SK-N-SH (cell line): Measurements from ENCODE around the gene GUCY1A2. TPM values are rescaled to one million over a fixed set of nuclear protein-coding genes. Genes with fewer than 3 reads are reported as not detected.

Experiments used
- CTCF ChIA-PET: fragments of 300-600, 350-600 bp; formaldehyde crosslinking; extraction: SDS; loops from one replicate; lab custom pipeline; 2021; lab: Yijun Ruan, JAX
- POLR2A ChIA-PET: fragments of 350-600 bp; sonication (Branson Sonifier 250); formaldehyde crosslinking; extraction: SDS; loops from one replicate; lab custom pipeline; 2020; ENCODE audit warnings: antibody characterized with exemption, inconsistent platforms; lab: Yijun Ruan, JAX
- DNase-seq: peaks from one replicate; pipeline ENCODE4 v3.0.0; 2012
- H2AFZ ChIP-seq: fragments of 200-600 bp; sonication (generic); 2 replicates; pipeline ENCODE4 v1.8.1; 2016; ENCODE audit warnings: antibody characterized with exemption, mild to moderate bottlenecking, low read depth
- H3F3A ChIP-seq: fragments of 200-600 bp; sonication (generic); replicated peaks from 2 replicates; pipeline ENCODE3; 2016; ENCODE audit warnings: antibody characterized with exemption, mild to moderate bottlenecking; ENCODE audit not compliant: insufficient read depth
- H3K27ac ChIP-seq, 2 experiments: fragments of 200-500 bp in 1 of 2; fragments of 200-600 bp in 1 of 2; sonication (Bioruptor generic) in 1 of 2; sonication (generic), shearing (Covaris generic) in 1 of 2; 2 replicates each; pipeline versions ENCODE4 v1.5.1 to v1.6.1; 2014 to 2016; ENCODE audit warnings: low read depth in 2 of 2, inconsistent platforms in 1 of 2, low read length in 1 of 2, mild to moderate bottlenecking in 1 of 2, mixed read lengths in 1 of 2
- H3K27me3 ChIP-seq: fragments of 200-600 bp; sonication (generic), shearing (Covaris generic); 2 replicates; pipeline ENCODE4 v1.6.1; 2016; ENCODE audit warnings: mixed run types; ENCODE audit not compliant: insufficient read depth
- H3K36me3 ChIP-seq, 2 experiments: fragments of 200-500 bp in 1 of 2; fragments of 200-600 bp in 1 of 2; sonication (Bioruptor generic) in 1 of 2; sonication (generic) in 1 of 2; replicated peaks in 1 of 2; 2 replicates each; pipeline versions ENCODE3 to v1.5.1; 2014 to 2016; ENCODE audit warnings: low read length in 1 of 2, mild to moderate bottlenecking in 1 of 2; ENCODE audit not compliant: insufficient read depth in 2 of 2, control insufficient read depth in 1 of 2
- H3K4me1 ChIP-seq, 2 experiments: fragments of 200-500 bp in 1 of 2; fragments of 200-600 bp in 1 of 2; sonication (Bioruptor generic) in 1 of 2; sonication (generic), shearing (Covaris generic) in 1 of 2; 2 replicates each; pipeline versions ENCODE4 v1.5.1 to v1.6.1; 2014 to 2016; ENCODE audit warnings: low read depth in 1 of 2, low read length in 1 of 2, mixed run types in 1 of 2; ENCODE audit not compliant: insufficient read depth in 2 of 2, control insufficient read depth in 1 of 2
- H3K4me2 ChIP-seq: fragments of 200-600 bp; sonication (generic), shearing (Covaris generic); 2 replicates; pipeline ENCODE4 v1.6.1; 2017; ENCODE audit warnings: mixed run types
- H3K4me3 ChIP-seq, 2 experiments: fragments of 200-500 bp in 1 of 2; fragments of 200-600 bp in 1 of 2; sonication (Bioruptor generic) in 1 of 2; sonication (generic), shearing (Covaris generic) in 1 of 2; 2 replicates each; pipeline versions ENCODE4 v1.5.1 to v1.8.1; 2014 to 2016; ENCODE audit warnings: low read depth in 2 of 2, inconsistent platforms in 1 of 2, low read length in 1 of 2, mild to moderate bottlenecking in 1 of 2, mixed read lengths in 1 of 2, moderate library complexity in 1 of 2
- H3K79me2 ChIP-seq: fragments of 200-600 bp; sonication (generic); 2 replicates; pipeline ENCODE4 v1.8.1; 2017; ENCODE audit warnings: mild to moderate bottlenecking; ENCODE audit not compliant: insufficient read depth
- H3K9ac ChIP-seq: fragments of 200-600 bp; sonication (generic); 2 replicates; pipeline ENCODE4 v1.6.1; 2017; ENCODE audit warnings: mixed run types
- H3K9me2 ChIP-seq: fragments of 200-600 bp; sonication (generic); 2 replicates; pipeline ENCODE4 v1.6.1; 2017; ENCODE audit warnings: mixed run types
- H3K9me3 ChIP-seq: fragments of 200-600 bp; sonication (generic); 2 replicates; pipeline ENCODE4 v1.6.1; 2017; ENCODE audit warnings: mixed run types, mild to moderate bottlenecking, moderate library complexity
- H4K20me1 ChIP-seq: fragments of 200-600 bp; sonication (generic); 2 replicates; pipeline ENCODE4 v1.6.1; 2017; ENCODE audit warnings: mild to moderate bottlenecking, mixed run types; ENCODE audit not compliant: insufficient read depth
- EZH2phosphoT487 ChIP-seq: fragments of 200-600 bp; sonication (generic); IDR thresholded peaks from 2 replicates; pipeline ENCODE4 v1.6.1; 2017; ENCODE audit warnings: low read depth, mixed run types, mild to moderate bottlenecking, antibody characterized with exemption, moderate library complexity, borderline replicate concordance
- GATA2 ChIP-seq: sonication (generic); formaldehyde crosslinking; IDR thresholded peaks from 2 replicates; pipeline ENCODE4 v1.5.0; 2020; ENCODE audit warnings: mild to moderate bottlenecking, missing genetic modification reagents
- MAX ChIP-seq: IDR thresholded peaks from 2 replicates; pipeline ENCODE4 v1.4.0; 2012; ENCODE audit warnings: low read depth
- MEF2A ChIP-seq: IDR thresholded peaks from 2 replicates; pipeline ENCODE4 v1.4.0; 2012; ENCODE audit warnings: low read depth, borderline replicate concordance
- NRF1 ChIP-seq: IDR thresholded peaks from 2 replicates; pipeline ENCODE4 v1.6.1; 2012; ENCODE audit warnings: low read depth, mild to moderate bottlenecking, low read length
- RCOR1 ChIP-seq: fragments of 150-350 bp; IDR thresholded peaks from 2 replicates; pipeline ENCODE4 v1.6.1; 2017; ENCODE audit warnings: antibody characterized with exemption, low read length
- REST ChIP-seq: IDR thresholded peaks from 2 replicates; pipeline ENCODE4 v1.6.1; 2012; ENCODE audit warnings: mild to moderate bottlenecking, low read depth, low read length, moderate library complexity
- SIN3A ChIP-seq: IDR thresholded peaks from 2 replicates; pipeline ENCODE4 v1.6.1; 2012; ENCODE audit warnings: low read depth, mild to moderate bottlenecking, low read length, moderate library complexity, borderline replicate concordance
- SMC3 ChIP-seq: IDR thresholded peaks from 2 replicates; pipeline ENCODE4 v1.6.1; 2012; ENCODE audit warnings: low read depth, low read length, improper control_type of control experiment
- TCF12 ChIP-seq: IDR thresholded peaks from 2 replicates; pipeline ENCODE4 v1.4.0; 2012
- USF1 ChIP-seq: IDR thresholded peaks from 2 replicates; pipeline ENCODE4 v1.4.0; 2012; ENCODE audit warnings: low read depth, borderline replicate concordance
- WGBS: methylation state at CpG from one replicate; pipeline ENCODE4 v1.1.6; 2017; ENCODE audit warnings: low lambda C conversion rate; 5-methylcytosine and 5-hydroxymethylcytosine counted together
- polyA plus RNA-seq, 3 experiments: library from polyadenylated mRNA; depleted of rRNA; stranded (reverse); fragments of >200 nt; gene quantifications; 2 replicates each; pipeline ENCODE4 v1.2.3, GENCODE V29; 2012

The GUCY1A2 gene
- polyA plus RNA-seq, 1 of the 3 experiments (the other 2 are of a cell fraction), result 0.26 TPM

GRCh38 chr11:107018902-107019493, 722 bp upstream of the GUCY1A2 start:
- ChIA-PET POLR2A (no interaction called here), CTCF (interaction anchor here (0.6 to 1.7 kb wide), 2 partner anchors 15 to 863 kb away, joined by 3 to 4 read pairs; no protein-coding TSS in a partner anchor)
- Histone ChIP-seq H3K4me2 (peak overlapping the region; percentile 100), H3K9me2 (no peaks in the 10 kb centered on the region), H3K79me2 (no peaks in the 10 kb centered on the region), H3K9me3 (no peaks in the 10 kb centered on the region), H3K9ac (peak overlapping the region; percentile 49; the same call in 1 of the 2 replicates), H3K27me3 (no peaks in the 10 kb centered on the region), H3F3A (peaks cover 17% of the 10 kb centered on the region), H4K20me1 (no peaks in the 10 kb centered on the region), H3K4me1 (peaks cover 8 to 16% of the 10 kb centered on the region in 2 experiments; a peak in 2 of 4 replicates), H3K4me3 (peak overlapping the region; percentile 66 to 78), H3K27ac (peak overlapping the region in 1 of 2 experiments; percentile 41; a peak in 1 of 4 replicates), H3K36me3 (no peaks in the 10 kb centered on the region), H2AFZ (peak overlapping the region; percentile 84)
- TF ChIP-seq SMC3 (peak; percentile 24; the same call in 1 of the 2 replicates), REST (peak; percentile 99), MEF2A (no peak), TCF12 (0 out of 2 replicates have a peak, but pooled peaks have one; percentile 21), EZH2phosphoT487 (no peak), SIN3A (peak; percentile 96), NRF1 (0 out of 2 replicates have a peak, but pooled peaks have one; percentile 15), RCOR1 (no peak), MAX (0 out of 2 replicates have a peak, but pooled peaks have one; percentile 26), GATA2 (CRISPR knock-in tag) (no peak), USF1 (no peak)
- peak; percentile 46 for DNase-seq
- WGBS, result 2% methylated on average over 20 of the region's 36 CpGs
